Fibroblast of the aortic adventitia (primary cell): ENCODE results near the gene RAPH1. TPM values are rescaled to one million over a fixed set of nuclear protein-coding genes. Genes with fewer than 3 reads are reported as not detected.
"Not testable (repeated sequence)": the region's sequence is repeated elsewhere in the genome, so short reads cannot be mapped to it uniquely, and the experiment has no call there.

Experiments
- DNase-seq: peaks from one replicate; pipeline ENCODE4 v3.0.0-alpha.2; 2010; ENCODE audit warnings: low read depth
- H3K4me3 ChIP-seq: 2 replicates; pipeline ENCODE4 v1.5.1; 2011; ENCODE audit warnings: low read depth, mild to moderate bottlenecking, control low read depth, low read length, moderate library complexity
- CTCF ChIP-seq: IDR thresholded peaks from 2 replicates; pipeline ENCODE4 v1.5.1; 2011; ENCODE audit warnings: mild to moderate bottlenecking, low read length, control low read depth, inconsistent platforms; ENCODE audit not compliant: insufficient read depth
- total RNA-seq: library from RNA; depleted of rRNA; stranded (reverse); fragments of >200 nt; gene quantifications from 2 replicates; pipeline ENCODE4 v1.2.3, GENCODE V29; 2012; ENCODE audit warnings: low replicate concordance

The RAPH1 gene
- total RNA-seq, 1 donor: 18.8 TPM

- no peak for TF ChIP-seq CTCF
- no peak overlapping the region for H3K4me3 ChIP-seq
- peak; percentile 75 for DNase-seq
Observed at GRCh38 chr2:203510941-203511305, 24.2 kb downstream of the RAPH1 start.

GRCh38 chr2:203510256-203510940, 24.7 kb downstream of the RAPH1 start:
- no peak overlapping the region for H3K4me3 ChIP-seq
- DNase-seq: no peak
- no peak for TF ChIP-seq CTCF

GRCh38 chr2:203503460-203503859, 31.6 kb downstream of the RAPH1 start:
- DNase-seq, H3K4me3 ChIP-seq: not testable (repeated sequence)

- no peak for TF ChIP-seq CTCF
- H3K4me3 ChIP-seq: no peak overlapping the region
- DNase-seq: no peak
Observed at GRCh38 chr2:203501873-203502272, 33.2 kb downstream of the RAPH1 start.

- no peak for DNase-seq
- H3K4me3 ChIP-seq: no peak overlapping the region
- no peak for TF ChIP-seq CTCF
Observed at GRCh38 chr2:203500951-203501350, 34.1 kb downstream of the RAPH1 start.

GRCh38 chr2:203500297-203500696, 34.8 kb downstream of the RAPH1 start:
- no peak for DNase-seq
- no peak for TF ChIP-seq CTCF
- H3K4me3 ChIP-seq: no peak overlapping the region

- TF ChIP-seq CTCF: no peak
- H3K4me3 ChIP-seq: no peak overlapping the region
- peak; percentile 78 for DNase-seq
Observed at GRCh38 chr2:203498161-203498560, 36.9 kb downstream of the RAPH1 start.
